SH-SY5Y (cell line): ENCODE measurements around the gene USP25.

Experiments used
- GATA2 ChIP-seq: IDR thresholded peaks from 2 replicates; pipeline ENCODE4 v1.6.1; 2011; ENCODE audit warnings: mild to moderate bottlenecking, low read depth, low read length
- GATA3 ChIP-seq: IDR thresholded peaks from 2 replicates; pipeline ENCODE4 v1.6.1; 2011; ENCODE audit warnings: low read depth, mild to moderate bottlenecking, low read length, moderate library complexity

Gene USP25

GRCh38 chr21:15860541-15860940 is 130.8 kb downstream of the USP25 start:
- no peak for TF ChIP-seq GATA3
- TF ChIP-seq GATA2: no peak

DNA sequence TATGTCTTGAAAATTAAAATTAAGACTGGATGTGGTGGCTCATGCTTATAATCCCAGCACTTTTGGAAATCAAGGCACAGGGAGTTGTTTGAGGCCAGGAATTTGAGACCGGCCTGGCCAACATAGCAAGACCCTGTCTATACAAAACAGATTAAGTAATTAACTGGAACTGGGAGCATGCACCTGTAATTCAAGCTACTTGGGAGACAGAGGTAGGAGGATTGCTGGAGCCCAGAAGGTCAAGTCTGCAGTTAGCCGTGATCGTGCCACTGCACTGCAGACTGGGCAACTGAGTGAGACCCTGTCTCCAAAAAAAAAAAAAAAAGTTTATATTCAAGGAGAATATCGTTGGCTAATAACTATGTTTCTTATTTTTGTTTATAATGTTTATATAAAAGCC is 139.2 kb downstream of the USP25 start:
- no peak for TF ChIP-seq GATA3
- TF ChIP-seq GATA2: no peak

DNA sequence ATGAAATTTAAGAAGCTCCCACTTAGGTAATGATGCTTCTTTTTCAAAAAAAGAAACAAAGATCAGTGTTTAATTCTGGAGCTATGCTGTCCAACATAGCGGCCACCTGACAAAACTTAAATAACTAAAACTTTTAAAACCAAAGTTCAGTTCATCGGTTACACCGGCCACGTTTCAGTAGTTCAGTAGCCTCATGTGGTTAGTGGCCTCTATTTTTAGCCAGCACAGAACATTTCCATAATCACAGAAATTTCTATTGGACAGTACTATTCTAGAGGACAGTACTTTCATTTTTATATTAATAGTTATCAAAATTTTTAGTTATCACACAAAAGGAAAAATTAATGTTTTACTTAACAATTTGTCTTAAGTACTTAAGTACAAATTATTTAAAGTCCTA is 141.0 kb downstream of the USP25 start:
- TF ChIP-seq GATA3: no peak
- TF ChIP-seq GATA2: no peak

DNA sequence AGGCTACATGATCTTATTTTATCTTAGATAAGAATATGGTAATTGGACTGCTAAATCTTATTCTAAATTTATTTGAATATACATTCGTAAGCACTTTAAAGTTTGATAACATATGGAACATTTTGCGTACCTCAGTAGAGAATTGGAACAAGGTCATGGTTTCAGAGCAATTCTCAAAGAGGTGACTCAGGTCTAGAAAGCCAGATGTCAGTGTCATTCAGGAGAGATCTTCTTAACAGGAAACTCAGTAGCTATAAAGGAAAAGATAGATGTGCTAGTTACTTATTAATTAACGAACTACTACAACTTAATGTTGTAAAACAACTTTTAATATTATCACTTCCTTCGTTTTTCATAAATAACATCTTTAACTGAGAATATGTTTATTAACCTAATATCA is 142.5 kb downstream of the USP25 start:
- TF ChIP-seq GATA3: no peak
- TF ChIP-seq GATA2: no peak

DNA sequence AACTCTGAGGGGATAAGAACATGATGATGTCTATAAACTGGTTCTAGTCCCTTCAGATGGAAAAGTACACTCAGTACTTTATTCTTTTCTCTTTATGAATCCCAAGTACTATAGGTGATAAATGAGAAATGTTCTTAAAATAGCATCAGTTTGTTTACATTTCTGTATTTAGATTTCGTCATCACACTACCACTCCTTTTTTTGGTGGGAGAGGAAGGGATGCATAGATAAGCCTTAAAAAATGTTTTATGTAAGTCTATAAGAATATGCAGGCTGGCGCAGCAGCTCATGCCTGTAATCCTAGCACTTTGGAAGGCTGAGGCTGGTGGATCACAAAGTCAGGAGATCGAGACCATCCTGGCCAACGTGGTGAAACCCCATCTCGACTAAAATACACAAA is 144.8 kb downstream of the USP25 start:
- no peak for TF ChIP-seq GATA3
- no peak for TF ChIP-seq GATA2

- TF ChIP-seq GATA3 (no peak), GATA2 (no peak)
Measured at GRCh38 chr21:15875286-15875685, 145.5 kb downstream of the USP25 start.

GRCh38 chr21:15893902-15894301 is 164.1 kb downstream of the USP25 start:
- no peak for TF ChIP-seq GATA2
- no peak for TF ChIP-seq GATA3

DNA sequence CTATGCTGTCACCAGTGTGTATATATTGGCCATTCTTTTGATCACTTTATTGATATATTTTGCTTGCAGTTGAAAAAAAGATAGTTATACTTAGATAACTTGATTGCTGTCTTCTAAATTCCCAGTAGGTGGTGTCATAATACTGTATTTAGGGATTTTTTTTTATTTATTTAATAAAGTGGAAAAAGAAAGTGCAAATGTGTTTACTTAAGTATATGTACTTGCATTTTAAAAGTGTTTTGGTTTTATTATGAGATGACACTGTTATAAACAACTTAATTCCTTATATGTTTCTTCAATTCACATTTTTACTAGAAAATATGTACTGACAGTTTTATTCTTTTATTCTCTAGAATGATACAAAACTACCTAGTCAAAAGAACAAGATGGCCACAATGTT is 164.8 kb downstream of the USP25 start:
- no peak for TF ChIP-seq GATA2
- no peak for TF ChIP-seq GATA3

- TF ChIP-seq GATA2 (no peak), GATA3 (no peak)
Measured at GRCh38 chr21:15895142-15896106, 165.6 kb downstream of the USP25 start.

- no peak for TF ChIP-seq GATA3
- no peak for TF ChIP-seq GATA2
Measured at GRCh38 chr21:15896501-15896900, 166.7 kb downstream of the USP25 start.

- TF ChIP-seq GATA3: no peak
- no peak for TF ChIP-seq GATA2
Measured at GRCh38 chr21:15904389-15904788, 174.6 kb downstream of the USP25 start.

- TF ChIP-seq GATA2 (no peak), GATA3 (no peak)
Measured at GRCh38 chr21:15908187-15908586, 178.4 kb downstream of the USP25 start.

DNA sequence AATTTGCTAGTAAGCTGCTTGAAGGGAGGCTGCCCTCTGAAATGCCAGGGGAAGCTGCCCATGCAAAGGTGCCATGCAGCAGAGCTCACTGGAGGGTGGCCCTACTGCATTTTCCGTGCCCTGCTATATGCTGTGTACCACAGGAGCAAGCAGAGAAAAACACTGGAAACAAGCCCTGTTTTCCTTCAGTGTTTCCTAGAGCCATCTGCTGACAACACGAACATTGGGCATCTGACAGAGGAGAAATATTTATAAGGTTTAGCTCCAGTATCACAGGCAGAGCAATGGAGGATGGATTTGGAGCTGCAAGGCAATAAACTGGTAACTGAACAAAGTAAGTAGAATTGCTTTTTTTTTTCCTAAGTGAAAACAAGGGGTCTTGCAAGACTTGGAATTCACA is 198.4 kb downstream of the USP25 start:
- TF ChIP-seq GATA3: no peak
- TF ChIP-seq GATA2: no peak

- TF ChIP-seq GATA3 (no peak), GATA2 (no peak)
Measured at GRCh38 chr21:15928686-15929425, 199.1 kb downstream of the USP25 start.

- TF ChIP-seq GATA3 (no peak), GATA2 (no peak)
Measured at GRCh38 chr21:15929536-15929935, 199.8 kb downstream of the USP25 start.
